NCI-H2227 (cell line): ENCODE results near the gene KHDRBS2.
A peak's percentile ranks its signal among the peaks of the same experiment; 100 is the strongest.

Experiments
- DNase-seq: peaks from one replicate; lab custom pipeline; 2025; ENCODE audit not compliant: unreplicated experiment; lab: John Stamatoyannopoulos, UW

The KHDRBS2 gene

GRCh38 chr6:62285612-62286469 lies at the start of gene KHDRBS2:
TSS of gene KHDRBS2 (minus strand) at chr6:62286225.
- peak; percentile 88 for DNase-seq

- no peak for DNase-seq
Observed at GRCh38 chr6:62328607-62329006, 42.6 kb upstream of the KHDRBS2 start.

GRCh38 chr6:62324834-62325233 lies 38.8 kb upstream of the KHDRBS2 start:
- DNase-seq, result no peak

- DNase-seq, result no peak
Observed at GRCh38 chr6:62323818-62324431, 37.9 kb upstream of the KHDRBS2 start.

GRCh38 chr6:62298745-62299392 lies 12.8 kb upstream of the KHDRBS2 start:
- no peak for DNase-seq

GRCh38 chr6:62296541-62296940 lies 10.5 kb upstream of the KHDRBS2 start:
- DNase-seq, result no peak

GRCh38 chr6:62288974-62289373 lies 2.9 kb upstream of the KHDRBS2 start:
- no peak for DNase-seq

GRCh38 chr6:62288562-62288961 lies 2.5 kb upstream of the KHDRBS2 start:
- DNase-seq, result no peak

- DNase-seq, result no peak
Observed at GRCh38 chr6:62286470-62286843, 432 bp upstream of the KHDRBS2 start.

GRCh38 chr6:62284725-62285124 lies 1.3 kb downstream of the KHDRBS2 start:
- DNase-seq, result no peak

GRCh38 chr6:62283796-62284411 lies 2.1 kb downstream of the KHDRBS2 start:
- peak; percentile 57 for DNase-seq

- DNase-seq, result no peak
Observed at GRCh38 chr6:62283365-62283764, 2.7 kb downstream of the KHDRBS2 start.

GRCh38 chr6:62280099-62280498 lies 5.9 kb downstream of the KHDRBS2 start:
- no peak for DNase-seq

GRCh38 chr6:62272114-62272513 lies 13.9 kb downstream of the KHDRBS2 start:
- DNase-seq, result no peak

- DNase-seq, result no peak
Observed at GRCh38 chr6:62265906-62266525, 20.0 kb downstream of the KHDRBS2 start.

GRCh38 chr6:62262283-62262682 lies 23.7 kb downstream of the KHDRBS2 start:
- DNase-seq, result no peak

GRCh38 chr6:62246087-62246486 lies 39.9 kb downstream of the KHDRBS2 start:
- no peak for DNase-seq

- no peak for DNase-seq
Observed at GRCh38 chr6:62236784-62237183, 49.2 kb downstream of the KHDRBS2 start.

- no peak for DNase-seq
Observed at GRCh38 chr6:62229231-62229630, 56.8 kb downstream of the KHDRBS2 start.

GRCh38 chr6:62217866-62218265 lies 68.2 kb downstream of the KHDRBS2 start:
- no peak for DNase-seq

- no peak for DNase-seq
Observed at GRCh38 chr6:62202078-62202477, 83.9 kb downstream of the KHDRBS2 start.
